ENCODE results near the gene GPN1.

- TF ChIP-seq, protein P1, sequence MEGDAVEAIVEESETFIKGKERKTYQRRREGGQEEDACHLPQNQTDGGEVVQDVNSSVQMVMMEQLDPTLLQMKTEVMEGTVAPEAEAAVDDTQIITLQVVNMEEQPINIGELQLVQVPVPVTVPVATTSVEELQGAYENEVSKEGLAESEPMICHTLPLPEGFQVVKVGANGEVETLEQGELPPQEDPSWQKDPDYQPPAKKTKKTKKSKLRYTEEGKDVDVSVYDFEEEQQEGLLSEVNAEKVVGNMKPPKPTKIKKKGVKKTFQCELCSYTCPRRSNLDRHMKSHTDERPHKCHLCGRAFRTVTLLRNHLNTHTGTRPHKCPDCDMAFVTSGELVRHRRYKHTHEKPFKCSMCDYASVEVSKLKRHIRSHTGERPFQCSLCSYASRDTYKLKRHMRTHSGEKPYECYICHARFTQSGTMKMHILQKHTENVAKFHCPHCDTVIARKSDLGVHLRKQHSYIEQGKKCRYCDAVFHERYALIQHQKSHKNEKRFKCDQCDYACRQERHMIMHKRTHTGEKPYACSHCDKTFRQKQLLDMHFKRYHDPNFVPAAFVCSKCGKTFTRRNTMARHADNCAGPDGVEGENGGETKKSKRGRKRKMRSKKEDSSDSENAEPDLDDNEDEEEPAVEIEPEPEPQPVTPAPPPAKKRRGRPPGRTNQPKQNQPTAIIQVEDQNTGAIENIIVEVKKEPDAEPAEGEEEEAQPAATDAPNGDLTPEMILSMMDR (IDR thresholded peaks at IDR 0.05; ENCODE audit: insufficient read depth, low read depth, low read length) = no peak
- TF ChIP-seq EZH2 (IDR thresholded peaks at IDR 0.05; ENCODE audit: insufficient read depth, low read length) = no peak
These were observed 13.5 kb upstream of the GPN1 start for GRCh38 chr2:27615316-27615715.
